Tibial nerve (tissue), 4 donors: ENCODE measurements around the gene TSPYL4.

Source experiments
- CTCF ChIP-seq, 5 experiments: fragments of 200-600 bp in 3 of 5; fragments of 450-650 bp in 2 of 5; sonication (generic) in 3 of 5; IDR thresholded peaks; one replicate each; pipeline ENCODE4 v1.5.1; 2016 to 2019; ENCODE audit warnings: antibody characterized with exemption in 5 of 5, mild to moderate bottlenecking in 3 of 5, moderate library complexity in 2 of 5
- EP300 ChIP-seq, 2 donors: sonication (generic); formaldehyde crosslinking; IDR thresholded peaks; one replicate each; pipeline ENCODE4 v1.6.1; 2017; ENCODE audit warnings: antibody characterized with exemption in 2 of 2, mild to moderate bottlenecking in 1 of 2

- no peak for TF ChIP-seq EP300 (IDR thresholded peaks at IDR 0.05)
- no peak for TF ChIP-seq CTCF (IDR thresholded peaks at IDR 0.05)
These were observed 26.5 kb upstream of the TSPYL4 start for GRCh38 chr6:116280161-116280932.
